Mammary epithelial cell (primary cell): ENCODE results near the gene CSMD2.

Source experiments
- EZH2 ChIP-seq: IDR thresholded peaks from 2 replicates; pipeline ENCODE4 v1.6.1; 2012; ENCODE audit warnings: low read length, inconsistent platforms, borderline replicate concordance
- TF ChIP-seq, protein P1 (sequence below), 2 donors: IDR thresholded peaks in 1 of 2; conservative IDR thresholded peaks in 1 of 2; 2 replicates each; pipeline ENCODE4 v1.5.1; 2011 to 2012; ENCODE audit warnings: inconsistent platforms in 2 of 2, low read length in 2 of 2, mild to moderate bottlenecking in 2 of 2, control low read depth in 1 of 2, low read depth in 1 of 2; ENCODE audit not compliant: insufficient read depth in 1 of 2; ENCODE audit errors: extremely low read depth in 1 of 2

DNA sequence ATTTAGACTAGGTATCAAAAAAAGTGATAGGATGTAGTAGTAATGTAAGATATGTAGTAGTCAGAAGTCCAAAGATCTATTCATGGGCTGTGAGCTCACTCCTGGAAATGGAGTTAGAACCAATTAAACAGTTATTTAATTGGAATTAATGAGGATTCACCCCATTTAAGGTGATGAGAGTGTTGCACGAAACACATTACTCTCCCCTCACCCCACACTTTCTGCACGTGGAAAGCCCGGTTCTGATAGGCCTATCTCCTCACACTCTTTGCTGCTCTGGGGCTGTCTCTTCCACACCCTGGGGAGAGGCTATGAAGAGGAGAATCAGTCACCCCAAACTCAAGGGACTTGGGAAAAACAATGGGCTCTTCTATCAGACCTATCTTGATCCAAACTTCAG is 174.7 kb downstream of the CSMD2 start:
- TF ChIP-seq, protein P1, sequence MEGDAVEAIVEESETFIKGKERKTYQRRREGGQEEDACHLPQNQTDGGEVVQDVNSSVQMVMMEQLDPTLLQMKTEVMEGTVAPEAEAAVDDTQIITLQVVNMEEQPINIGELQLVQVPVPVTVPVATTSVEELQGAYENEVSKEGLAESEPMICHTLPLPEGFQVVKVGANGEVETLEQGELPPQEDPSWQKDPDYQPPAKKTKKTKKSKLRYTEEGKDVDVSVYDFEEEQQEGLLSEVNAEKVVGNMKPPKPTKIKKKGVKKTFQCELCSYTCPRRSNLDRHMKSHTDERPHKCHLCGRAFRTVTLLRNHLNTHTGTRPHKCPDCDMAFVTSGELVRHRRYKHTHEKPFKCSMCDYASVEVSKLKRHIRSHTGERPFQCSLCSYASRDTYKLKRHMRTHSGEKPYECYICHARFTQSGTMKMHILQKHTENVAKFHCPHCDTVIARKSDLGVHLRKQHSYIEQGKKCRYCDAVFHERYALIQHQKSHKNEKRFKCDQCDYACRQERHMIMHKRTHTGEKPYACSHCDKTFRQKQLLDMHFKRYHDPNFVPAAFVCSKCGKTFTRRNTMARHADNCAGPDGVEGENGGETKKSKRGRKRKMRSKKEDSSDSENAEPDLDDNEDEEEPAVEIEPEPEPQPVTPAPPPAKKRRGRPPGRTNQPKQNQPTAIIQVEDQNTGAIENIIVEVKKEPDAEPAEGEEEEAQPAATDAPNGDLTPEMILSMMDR (conservative IDR thresholded peaks at IDR 0.05 in 1 of 2, IDR thresholded peaks at IDR 0.05 in 1 of 2; ENCODE audit: extremely low read depth in 1 of 2, insufficient read depth in 1 of 2, low read depth in 1 of 2, low read length in 2 of 2): no peak
- TF ChIP-seq EZH2: no peak
